Heart left ventricle (tissue), 13 donors: ENCODE results near the gene CSTF3.

Source experiments
- CTCF ChIP-seq, 12 donors: fragments of 200-600 bp; sonication (generic) in 4 of 12; IDR thresholded peaks; one replicate each; pipeline versions ENCODE4 v1.5.0 to v1.8.0; 2018 to 2022; ENCODE audit warnings: antibody characterized with exemption in 12 of 12, mild to moderate bottlenecking in 5 of 12
- POLR2A ChIP-seq, 2 donors: fragments of 450-650 bp; IDR thresholded peaks; one replicate each; pipeline ENCODE4 v1.6.1; 2017; ENCODE audit warnings: antibody characterized with exemption in 2 of 2, mild to moderate bottlenecking in 2 of 2, moderate library complexity in 2 of 2
- donor health status: ischemic (EF 13 %, LVEDD 7.1; RV severe dilation, severe dysfunction).
- donor health status: DM: no; HTN: yes; CAD: no.
- donor health status: DM: no; HTN: no; CAD: no.
- donor health status: ischemic (EF 25% LVEDD 6.9; RV normal size, moderate dysfunction).
- donor health status: ischemic (EF 25% LVEDD 5.7; RV mildly dilated, moderate dysfunction).
- donor health status: ischemic (EF 35%, LVEDD 5.7; RV mildly dilated, moderate dysfunction).
- donor health status: nonischemic (EF 11% LVEDD 7.7; RV severe dilation, severe dysfunction).
- donor health status: DM: yes; HTN: yes; CAD: no.
- donor health status: PGD.
- donor health status: ischemic (EF 29% LVEDD 5.4; RV normal size, mild dysfunction).
- donor health status: nonischemic (EF 23%, LVEDD 6.1; RV moderate dilation, normal function).

- no peak for TF ChIP-seq POLR2A (IDR thresholded peaks at IDR 0.05)
- no peak for TF ChIP-seq CTCF (IDR thresholded peaks at IDR 0.05)
These were observed 28.8 kb downstream of the CSTF3 start for GRCh38 chr11:33132510-33132909.
